GM12891 (cell line): ENCODE measurements around the gene ZBTB21.
A peak's percentile ranks its signal among the peaks of the same experiment; 100 is the strongest.

Experiments used
- POLR2A ChIP-seq: IDR thresholded peaks from 2 replicates; pipeline ENCODE4 v1.6.1; 2011; ENCODE audit warnings: low read depth, low read length, control low read depth
- POLR2AphosphoS5 ChIP-seq: IDR thresholded peaks from 2 replicates; pipeline ENCODE4 v1.6.1; 2011; ENCODE audit warnings: low read depth, low read length, control low read depth
- POU2F2 ChIP-seq: IDR thresholded peaks from 2 replicates; pipeline ENCODE4 v1.6.1; 2011; ENCODE audit warnings: low read depth, mild to moderate bottlenecking, control low read depth, low read length, moderate library complexity
- SPI1 ChIP-seq: IDR thresholded peaks from 2 replicates; pipeline ENCODE4 v1.6.1; 2011; ENCODE audit warnings: low read depth, low read length, control low read depth
- TAF1 ChIP-seq: IDR thresholded peaks from 2 replicates; pipeline ENCODE4 v1.6.1; 2011; ENCODE audit warnings: low read depth, low read length, control low read depth

GRCh38 chr21:42002421-42002958 lies 7.7 kb downstream of the ZBTB21 start:
- TF ChIP-seq POLR2AphosphoS5 (no peak), POLR2A (no peak), TAF1 (no peak), SPI1 (no peak), POU2F2 (peak; percentile 75)
